ENCODE data around the gene CNGA3.

- TF ChIP-seq CTCF (IDR thresholded peaks at IDR 0.05) (no peak), POLR2A (IDR thresholded peaks at IDR 0.05) (no peak)
These were observed at the start of gene CNGA3 for GRCh38 chr2:98346311-98347236.
